Loucy (cell line): Measurements from ENCODE around the gene SCAMP4.

Source experiments
- H2AFZ ChIP-seq: fragments of 200-600 bp; sonication (generic); 2 replicates; pipeline ENCODE4 v1.6.0; 2016; ENCODE audit warnings: antibody characterized with exemption, mild to moderate bottlenecking, low read length, moderate library complexity
- H3F3A ChIP-seq: fragments of 200-600 bp; 2 replicates; pipeline ENCODE4 v1.6.0; 2016; ENCODE audit warnings: antibody characterized with exemption, low read depth, mild to moderate bottlenecking
- H3K27me3 ChIP-seq: fragments of 200-600 bp; sonication (generic); 2 replicates; pipeline ENCODE4 v1.6.1; 2014; ENCODE audit warnings: low read length, mild to moderate bottlenecking; ENCODE audit not compliant: insufficient read depth, poor library complexity, severe bottlenecking
- H3K36me3 ChIP-seq: fragments of 200-600 bp; sonication (generic); 2 replicates; pipeline ENCODE4 v1.6.1; 2016; ENCODE audit warnings: low read length; ENCODE audit not compliant: insufficient read depth
- H3K4me1 ChIP-seq: fragments of 200-600 bp; sonication (generic); 2 replicates; pipeline ENCODE4 v1.5.1; 2014; ENCODE audit warnings: low read length, mild to moderate bottlenecking; ENCODE audit not compliant: insufficient read depth, poor library complexity, severe bottlenecking
- H3K4me2 ChIP-seq: fragments of 200-600 bp; sonication (generic); 2 replicates; pipeline ENCODE4 v1.6.0; 2014; ENCODE audit warnings: antibody characterized with exemption, low read length, low read depth, mild to moderate bottlenecking; ENCODE audit not compliant: poor library complexity, severe bottlenecking
- H3K4me3 ChIP-seq: fragments of 200-600 bp; sonication (generic); 2 replicates; pipeline ENCODE4 v1.5.1; 2014; ENCODE audit warnings: low read length, mild to moderate bottlenecking, mixed read lengths; ENCODE audit not compliant: poor library complexity, severe bottlenecking
- H3K79me2 ChIP-seq: fragments of 200-600 bp; sonication (generic); 2 replicates; pipeline ENCODE4 v1.6.1; 2014; ENCODE audit warnings: low read length; ENCODE audit not compliant: insufficient read depth
- H3K9ac ChIP-seq: fragments of 200-600 bp; sonication (generic); 2 replicates; pipeline ENCODE4 v1.6.0; 2014; ENCODE audit warnings: mild to moderate bottlenecking, low read depth, low read length, moderate library complexity; ENCODE audit not compliant: poor library complexity, severe bottlenecking
- H3K9me2 ChIP-seq: fragments of 200-600 bp; sonication (generic); replicated peaks from 2 replicates; pipeline ENCODE4 v1.6.1; 2016; ENCODE audit warnings: low read depth, low read length, mixed read lengths
- H3K9me3 ChIP-seq: fragments of 200-600 bp; sonication (generic); 2 replicates; pipeline ENCODE4 v1.6.1; 2014; ENCODE audit warnings: mild to moderate bottlenecking, antibody characterized with exemption, low read length, low read depth; ENCODE audit not compliant: insufficient read depth
- H4K20me1 ChIP-seq: fragments of 200-600 bp; sonication (generic); 2 replicates; pipeline ENCODE4 v1.6.0; 2014; ENCODE audit warnings: antibody characterized with exemption, low read length, mild to moderate bottlenecking; ENCODE audit not compliant: insufficient read depth, poor library complexity, severe bottlenecking
- CTCF ChIP-seq: fragments of 200-600 bp; sonication (generic); conservative IDR thresholded peaks from 2 replicates; pipeline ENCODE4 v1.5.1; 2014; ENCODE audit warnings: mild to moderate bottlenecking, antibody characterized with exemption, low read length
- EZH2phosphoT487 ChIP-seq: fragments of 200-600 bp; IDR thresholded peaks from 2 replicates; pipeline ENCODE4 v1.6.1; 2018; ENCODE audit warnings: antibody characterized with exemption, mild to moderate bottlenecking, moderate library complexity, borderline replicate concordance

Gene SCAMP4

GRCh38 chr19:1861599-1862031, 43.6 kb upstream of the SCAMP4 start:
- TF ChIP-seq EZH2phosphoT487 (no peak), CTCF (no peak)
- Histone ChIP-seq H4K20me1 (peaks cover 50% of the 10 kb centered on the region), H3F3A (no peaks in the 10 kb centered on the region), H3K9me2 (no peaks in the 10 kb centered on the region), H3K4me1 (peaks cover 20% of the 10 kb centered on the region), H3K27me3 (no peaks in the 10 kb centered on the region), H3K9ac (peak overlapping the region; percentile 76), H2AFZ (no peak overlapping the region), H3K9me3 (no peaks in the 10 kb centered on the region), H3K4me2 (peak overlapping the region; percentile 81), H3K79me2 (peaks cover 67% of the 10 kb centered on the region), H3K4me3 (peak overlapping the region; percentile 95), H3K36me3 (no peaks in the 10 kb centered on the region)

- Histone ChIP-seq H3K4me3 (peak overlapping the region; percentile 95), H3F3A (no peaks in the 10 kb centered on the region), H3K4me1 (peaks cover 20% of the 10 kb centered on the region), H3K4me2 (peak overlapping the region; percentile 81), H4K20me1 (peaks cover 49% of the 10 kb centered on the region), H3K9me2 (no peaks in the 10 kb centered on the region), H3K79me2 (peaks cover 65% of the 10 kb centered on the region), H3K27me3 (no peaks in the 10 kb centered on the region), H3K9ac (peak overlapping the region; percentile 76), H3K9me3 (no peaks in the 10 kb centered on the region), H2AFZ (no peak overlapping the region), H3K36me3 (no peaks in the 10 kb centered on the region)
- TF ChIP-seq EZH2phosphoT487 (no peak), CTCF (no peak)
Measured at GRCh38 chr19:1862068-1862423, 43.2 kb upstream of the SCAMP4 start.

- Histone ChIP-seq H4K20me1 (peaks cover 42% of the 10 kb centered on the region), H2AFZ (no peak overlapping the region; the same call in 1 of the 2 replicates), H3K4me1 (peaks cover 20% of the 10 kb centered on the region), H3K9me3 (no peaks in the 10 kb centered on the region), H3F3A (no peaks in the 10 kb centered on the region), H3K9ac (peak overlapping the region; percentile 76), H3K79me2 (peaks cover 59% of the 10 kb centered on the region), H3K9me2 (no peaks in the 10 kb centered on the region), H3K36me3 (no peaks in the 10 kb centered on the region), H3K4me2 (peak overlapping the region; percentile 81), H3K27me3 (no peaks in the 10 kb centered on the region), H3K4me3 (peak overlapping the region; percentile 95)
- TF ChIP-seq CTCF (no peak), EZH2phosphoT487 (no peak)
Measured at GRCh38 chr19:1862424-1863327, 42.5 kb upstream of the SCAMP4 start.
